HG03432 (cell line): ENCODE data around the gene SEPTIN12.
A peak's percentile ranks its signal among the peaks of the same experiment; 100 is the strongest.
"Not testable (repeated sequence)": the region's sequence is repeated elsewhere in the genome, so short reads cannot be mapped to it uniquely, and the experiment has no call there.

Experiments
- ATAC-seq: cut with Tn5 transposase; IDR thresholded peaks from one replicate; pipeline ENCODE4 v1.9.1; 2021; ENCODE audit warnings: mild to moderate bottlenecking, moderate library complexity; ENCODE audit not compliant: unreplicated experiment

SEPTIN12 gene

GRCh38 chr16:4785758-4786433, 2.2 kb downstream of the SEPTIN12 start:
- ATAC-seq: no peak

- ATAC-seq: not testable (repeated sequence)
These were observed 3.6 kb downstream of the SEPTIN12 start for GRCh38 chr16:4784444-4784987.

GRCh38 chr16:4783951-4784336, 4.2 kb downstream of the SEPTIN12 start:
- no peak for ATAC-seq

GRCh38 chr16:4783251-4783950, 4.7 kb downstream of the SEPTIN12 start:
- ATAC-seq: no peak

- ATAC-seq: no peak
These were observed 7.9 kb downstream of the SEPTIN12 start for GRCh38 chr16:4780235-4780634.

- ATAC-seq: no peak
These were observed 10.1 kb downstream of the SEPTIN12 start for GRCh38 chr16:4778050-4778392.

- no peak for ATAC-seq
These were observed 10.7 kb downstream of the SEPTIN12 start for GRCh38 chr16:4777339-4778049.

GRCh38 chr16:4776141-4776705, 11.9 kb downstream of the SEPTIN12 start:
- no peak for ATAC-seq

GRCh38 chr16:4775005-4775404, 13.1 kb downstream of the SEPTIN12 start:
- ATAC-seq: no peak

- ATAC-seq: no peak
These were observed 15.8 kb downstream of the SEPTIN12 start for GRCh38 chr16:4772351-4772750.

- ATAC-seq: no peak
These were observed 16.5 kb downstream of the SEPTIN12 start for GRCh38 chr16:4771646-4772045.

- ATAC-seq: no peak
These were observed 18.9 kb downstream of the SEPTIN12 start for GRCh38 chr16:4769306-4769638.

GRCh38 chr16:4768549-4769305, 19.4 kb downstream of the SEPTIN12 start:
- ATAC-seq: peak; percentile 74

- no peak for ATAC-seq
These were observed 20.1 kb downstream of the SEPTIN12 start for GRCh38 chr16:4767872-4768548.

GRCh38 chr16:4766875-4767628, 21.1 kb downstream of the SEPTIN12 start, which contains the start of gene ZNF500:
TSS of gene ZNF500 (minus strand) at chr16:4767162. CDS start at chr16:4765978, 1,184 bp downstream.
- ATAC-seq: peak; percentile 90

GRCh38 chr16:4765511-4766474, 22.4 kb downstream of the SEPTIN12 start:
- no peak for ATAC-seq

- ATAC-seq: no peak
These were observed 24.4 kb downstream of the SEPTIN12 start for GRCh38 chr16:4763791-4764190.

- no peak for ATAC-seq
These were observed 25.9 kb downstream of the SEPTIN12 start for GRCh38 chr16:4762205-4762604.
